Naive thymus-derived CD4-positive, alpha-beta T cell (primary cell): ENCODE data around the gene TNFRSF13B. TPM values are rescaled to one million over a fixed set of nuclear protein-coding genes. Genes with fewer than 3 reads are reported as not detected.

ENCODE experiments used
- ATAC-seq: fragments of 150-1000 bp; cut with Tn5 transposase; 2 replicates; pipeline ENCODE4 v1.10.0; 2021; ENCODE audit warnings: mild to moderate bottlenecking, moderate library complexity
- CTCF ChIA-PET: fragments of 350-600 bp; sonication (Branson Sonifier 250); formaldehyde crosslinking; loops from one replicate; lab custom pipeline; 2021; ENCODE audit warnings: antibody characterized with exemption; lab: Charles Lee
- POLR2A ChIA-PET: fragments of 350-600 bp; sonication (Branson Sonifier 250); formaldehyde crosslinking; loops from one replicate; lab custom pipeline; 2021; ENCODE audit warnings: antibody characterized with exemption, inconsistent platforms; lab: Charles Lee
- DNase-seq, 9 donors: peaks; one replicate each; pipeline versions ENCODE4 v3.0.0 to v3.0.0-alpha.2; 2020 to 2022; ENCODE audit warnings: mixed read lengths in 1 of 9
- H3K27ac ChIP-seq: one replicate; pipeline ENCODE4 v1.7.0; 2013; ENCODE audit warnings: mild to moderate bottlenecking, low read depth, low read length, moderate library complexity
- H3K27me3 ChIP-seq, 2 donors: one replicate each; pipeline ENCODE4 v1.7.0; 2013; ENCODE audit warnings: low read length in 2 of 2, mild to moderate bottlenecking in 2 of 2, moderate library complexity in 2 of 2; ENCODE audit not compliant: control insufficient read depth in 2 of 2, insufficient read depth in 2 of 2
- H3K36me3 ChIP-seq, 3 experiments: 1 replicate in 2 of 3; 2 replicates in 1 of 3; pipeline ENCODE4 v1.7.0; 2013; ENCODE audit warnings: low read length in 3 of 3, mild to moderate bottlenecking in 3 of 3, moderate library complexity in 1 of 3; ENCODE audit not compliant: insufficient read depth in 3 of 3, control insufficient read depth in 2 of 3
- H3K4me1 ChIP-seq, 2 donors: one replicate each; pipeline ENCODE4 v1.7.0; 2013; ENCODE audit warnings: low read length in 2 of 2, mild to moderate bottlenecking in 2 of 2, moderate library complexity in 1 of 2; ENCODE audit not compliant: control insufficient read depth in 2 of 2, insufficient read depth in 2 of 2
- H3K4me3 ChIP-seq: 2 replicates; pipeline ENCODE4 v1.7.0; 2013; ENCODE audit warnings: mild to moderate bottlenecking, low read length
- H3K9me3 ChIP-seq, 3 experiments: 1 replicate in 2 of 3; 2 replicates in 1 of 3; pipeline ENCODE4 v1.7.0; 2013; ENCODE audit warnings: low read length in 3 of 3; ENCODE audit not compliant: control insufficient read depth in 2 of 3
- H3K27ac Mint-ChIP-seq, 9 donors: one replicate each; pipeline ENCODE4 v1.8.0; 2020 to 2022; ENCODE audit warnings: mixed read lengths in 9 of 9, mild to moderate bottlenecking in 8 of 9, moderate library complexity in 5 of 9, inconsistent platforms in 2 of 9
- H3K27me3 Mint-ChIP-seq, 5 donors: one replicate each; pipeline ENCODE4 v1.8.0; 2021 to 2022; ENCODE audit warnings: mixed read lengths in 5 of 5, mild to moderate bottlenecking in 1 of 5
- H3K36me3 Mint-ChIP-seq, 5 donors: one replicate each; pipeline ENCODE4 v1.8.0; 2020 to 2022; ENCODE audit warnings: mixed read lengths in 5 of 5, mild to moderate bottlenecking in 3 of 5, inconsistent platforms in 1 of 5
- H3K4me1 Mint-ChIP-seq, 7 donors: one replicate each; pipeline ENCODE4 v1.8.0; 2020 to 2022; ENCODE audit warnings: mixed read lengths in 7 of 7, mild to moderate bottlenecking in 3 of 7, inconsistent platforms in 1 of 7
- H3K4me3 Mint-ChIP-seq, 10 donors: one replicate each; pipeline ENCODE4 v1.8.0; 2020 to 2022; ENCODE audit warnings: mild to moderate bottlenecking in 10 of 10, mixed read lengths in 10 of 10, moderate library complexity in 6 of 10, inconsistent platforms in 2 of 10
- H3K9me3 Mint-ChIP-seq, 11 donors: one replicate each; pipeline ENCODE4 v1.8.0; 2020 to 2022; ENCODE audit warnings: mixed read lengths in 11 of 11, mild to moderate bottlenecking in 4 of 11, inconsistent platforms in 1 of 11, moderate library complexity in 1 of 11
- intact Hi-C, 2 donors: fragments of 100-400 bp; cut with micrococcal nuclease; formaldehyde crosslinking; loops; one replicate each; pipeline ENCODE4 v1.15.1; 2023
- polyA plus RNA-seq, 2 donors: library from polyadenylated mRNA; unstranded; fragments of 300-500 nt; fragmentation: Illumina TruSeq; gene quantifications; one replicate each; pipeline ENCODE4 v1.2.3, GENCODE V29; 2021
- total RNA-seq, 6 experiments: library from RNA in 5 of 6; stranded (reverse) in 5 of 6; gene quantifications; 1 replicate in 5 of 6; 2 replicates in 1 of 6; pipeline ENCODE4 v1.2.3 and lab custom pipeline; 2021 to 2026

TNFRSF13B gene
- total and polyA plus RNA-seq, 7 experiments from 2014 or later: 0.21 to 2.4 (median 1.3) TPM; not detected in 3

- no peaks in the 10 kb centered on the region for H3K27me3 Mint-ChIP-seq
- H3K4me1 Mint-ChIP-seq: peaks cover 0 to 12% (median 9%) of the 10 kb centered on the region in 7 donors
- DNase-seq (no peak), ATAC-seq (no peak)
- H3K4me3 Mint-ChIP-seq: no peak overlapping the region
- CTCF ChIA-PET: no interaction called here
- no peak overlapping the region for H3K27ac ChIP-seq
- no peaks in the 10 kb centered on the region for H3K9me3 ChIP-seq
- no peaks in the 10 kb centered on the region for H3K9me3 Mint-ChIP-seq
- H3K4me3 ChIP-seq: no peak overlapping the region
- peak overlapping the region in 1 of 9 donors; percentile 21 for H3K27ac Mint-ChIP-seq
- POLR2A ChIA-PET: no interaction called here
- H3K27me3 ChIP-seq: no peaks in the 10 kb centered on the region
- intact Hi-C loops: no loop called here
- H3K36me3 Mint-ChIP-seq: no peaks in the 10 kb centered on the region
- no peaks in the 10 kb centered on the region for H3K36me3 ChIP-seq
- H3K4me1 ChIP-seq: peaks cover 0 to 10% of the 10 kb centered on the region in 2 donors
Observed at GRCh38 chr17:16927641-16928321, 44.1 kb downstream of the TNFRSF13B start.

- intact Hi-C loops: no loop called here
Observed at GRCh38 chr17:16926571-16927451, 45.1 kb downstream of the TNFRSF13B start.

GRCh38 chr17:16926061-16926511 is 45.8 kb downstream of the TNFRSF13B start:
- Histone ChIP-seq H3K4me1 (peaks cover 0 to 10% of the 10 kb centered on the region in 2 donors), H3K27ac (no peak overlapping the region), H3K27me3 (no peaks in the 10 kb centered on the region), H3K4me3 (no peak overlapping the region), H3K36me3 (no peaks in the 10 kb centered on the region), H3K9me3 (no peaks in the 10 kb centered on the region)
- H3K4me1 Mint-ChIP-seq: peaks cover 0 to 12% (median 9%) of the 10 kb centered on the region in 7 donors
- no peaks in the 10 kb centered on the region for H3K27me3 Mint-ChIP-seq
- H3K36me3 Mint-ChIP-seq: no peaks in the 10 kb centered on the region
- H3K27ac Mint-ChIP-seq: no peak overlapping the region
- ATAC-seq (no peak), DNase-seq (no peak)
- no peaks in the 10 kb centered on the region for H3K9me3 Mint-ChIP-seq
- intact Hi-C loops: no loop called here
- CTCF ChIA-PET: no interaction called here
- no peak overlapping the region for H3K4me3 Mint-ChIP-seq
- POLR2A ChIA-PET: no interaction called here

More at GRCh38 chr17:16926571-16927451, 45.1 kb downstream of the TNFRSF13B start:
- H3K36me3 Mint-ChIP-seq: no peaks in the 10 kb centered on the region
- Histone ChIP-seq H3K27me3 (no peaks in the 10 kb centered on the region), H3K27ac (no peak overlapping the region), H3K4me1 (peaks cover 0 to 10% of the 10 kb centered on the region in 2 donors), H3K4me3 (no peak overlapping the region), H3K9me3 (no peaks in the 10 kb centered on the region), H3K36me3 (no peaks in the 10 kb centered on the region)
- H3K4me3 Mint-ChIP-seq: no peak overlapping the region
- ChIA-PET POLR2A (no interaction called here), CTCF (no interaction called here)
- ATAC-seq (no peak), DNase-seq (no peak)
- H3K9me3 Mint-ChIP-seq: no peaks in the 10 kb centered on the region
- no peak overlapping the region for H3K27ac Mint-ChIP-seq
- peaks cover 0 to 12% (median 9%) of the 10 kb centered on the region in 7 donors for H3K4me1 Mint-ChIP-seq
- no peaks in the 10 kb centered on the region for H3K27me3 Mint-ChIP-seq

DNA sequence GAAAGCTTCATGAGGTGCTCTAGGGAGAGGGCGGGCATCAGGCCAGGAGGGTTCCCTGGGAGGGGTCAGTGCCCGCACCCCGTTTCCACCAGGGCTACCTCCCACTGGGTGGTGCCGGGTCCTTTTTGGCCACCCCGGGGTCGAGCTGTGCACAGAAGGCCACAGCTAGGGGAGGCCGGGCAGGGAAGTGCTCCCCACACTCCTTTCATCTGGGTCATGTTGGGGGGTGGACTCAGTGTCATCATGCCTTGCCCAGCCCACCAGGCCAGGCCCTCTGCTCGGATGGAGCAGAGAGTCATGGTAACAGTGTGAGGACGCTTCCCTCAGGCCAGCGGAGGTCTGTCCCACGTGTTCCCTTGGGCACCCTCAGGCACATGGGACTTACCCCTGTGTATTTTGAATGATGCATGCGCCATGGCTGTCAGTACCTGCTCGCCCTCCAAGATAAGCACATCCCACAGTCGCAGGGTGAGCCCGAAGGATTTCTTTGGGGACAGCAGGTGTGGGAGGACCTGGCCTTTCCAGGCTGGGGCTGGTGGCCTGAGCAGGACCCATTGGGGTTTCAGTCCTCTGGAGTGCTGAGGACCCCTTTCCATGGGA is 46.4 kb downstream of the TNFRSF13B start:
- Histone ChIP-seq H3K4me3 (no peak overlapping the region), H3K27ac (no peak overlapping the region), H3K36me3 (no peaks in the 10 kb centered on the region), H3K9me3 (no peaks in the 10 kb centered on the region), H3K4me1 (peaks cover 0 to 10% of the 10 kb centered on the region in 2 donors), H3K27me3 (no peaks in the 10 kb centered on the region)
- no peak for DNase-seq
- no peaks in the 10 kb centered on the region for H3K27me3 Mint-ChIP-seq
- no peaks in the 10 kb centered on the region for H3K9me3 Mint-ChIP-seq
- ATAC-seq: no peak
- no peak overlapping the region for H3K4me3 Mint-ChIP-seq
- no peak overlapping the region for H3K27ac Mint-ChIP-seq
- POLR2A ChIA-PET: no interaction called here
- peaks cover 0 to 12% (median 9%) of the 10 kb centered on the region in 7 donors for H3K4me1 Mint-ChIP-seq
- no peaks in the 10 kb centered on the region for H3K36me3 Mint-ChIP-seq
- CTCF ChIA-PET: no interaction called here
- intact Hi-C loops: no loop called here

GRCh38 chr17:16924696-16925440 is 47.0 kb downstream of the TNFRSF13B start:
- Histone ChIP-seq H3K27me3 (no peaks in the 10 kb centered on the region), H3K4me3 (no peak overlapping the region), H3K9me3 (no peaks in the 10 kb centered on the region), H3K27ac (no peak overlapping the region), H3K36me3 (no peaks in the 10 kb centered on the region), H3K4me1 (peaks cover 0 to 10% of the 10 kb centered on the region in 2 donors)
- intact Hi-C loops: no loop called here
- H3K9me3 Mint-ChIP-seq: no peaks in the 10 kb centered on the region
- ChIA-PET POLR2A (no interaction called here), CTCF (no interaction called here)
- H3K36me3 Mint-ChIP-seq: no peaks in the 10 kb centered on the region
- peaks cover 0 to 12% (median 9%) of the 10 kb centered on the region in 7 donors for H3K4me1 Mint-ChIP-seq
- H3K27me3 Mint-ChIP-seq: no peaks in the 10 kb centered on the region
- no peak overlapping the region for H3K27ac Mint-ChIP-seq
- DNase-seq: no peak
- H3K4me3 Mint-ChIP-seq: no peak overlapping the region
- no peak for ATAC-seq

- Histone ChIP-seq H3K9me3 (no peaks in the 10 kb centered on the region), H3K27ac (no peak overlapping the region), H3K4me3 (no peak overlapping the region), H3K36me3 (no peaks in the 10 kb centered on the region), H3K27me3 (no peaks in the 10 kb centered on the region), H3K4me1 (peaks cover 0 to 8% of the 10 kb centered on the region in 2 donors)
- ATAC-seq: no peak
- no peak overlapping the region for H3K4me3 Mint-ChIP-seq
- ChIA-PET CTCF (no interaction called here), POLR2A (no interaction called here)
- peaks cover 0 to 7% (median 5%) of the 10 kb centered on the region in 7 donors for H3K4me1 Mint-ChIP-seq
- no peaks in the 10 kb centered on the region for H3K9me3 Mint-ChIP-seq
- no peak for DNase-seq
- H3K36me3 Mint-ChIP-seq: no peaks in the 10 kb centered on the region
- intact Hi-C loops: no loop called here
- H3K27me3 Mint-ChIP-seq: no peaks in the 10 kb centered on the region
- no peak overlapping the region for H3K27ac Mint-ChIP-seq
Observed at GRCh38 chr17:16923904-16924695, 47.8 kb downstream of the TNFRSF13B start.
